ENCODE results near the gene TANGO2. TPM values are rescaled to one million over a fixed set of nuclear protein-coding genes. Genes with fewer than 3 reads are reported as not detected.

Gene TANGO2
- total RNA-seq, 1 experiment from 2014 or later: 14.6 TPM

DNA sequence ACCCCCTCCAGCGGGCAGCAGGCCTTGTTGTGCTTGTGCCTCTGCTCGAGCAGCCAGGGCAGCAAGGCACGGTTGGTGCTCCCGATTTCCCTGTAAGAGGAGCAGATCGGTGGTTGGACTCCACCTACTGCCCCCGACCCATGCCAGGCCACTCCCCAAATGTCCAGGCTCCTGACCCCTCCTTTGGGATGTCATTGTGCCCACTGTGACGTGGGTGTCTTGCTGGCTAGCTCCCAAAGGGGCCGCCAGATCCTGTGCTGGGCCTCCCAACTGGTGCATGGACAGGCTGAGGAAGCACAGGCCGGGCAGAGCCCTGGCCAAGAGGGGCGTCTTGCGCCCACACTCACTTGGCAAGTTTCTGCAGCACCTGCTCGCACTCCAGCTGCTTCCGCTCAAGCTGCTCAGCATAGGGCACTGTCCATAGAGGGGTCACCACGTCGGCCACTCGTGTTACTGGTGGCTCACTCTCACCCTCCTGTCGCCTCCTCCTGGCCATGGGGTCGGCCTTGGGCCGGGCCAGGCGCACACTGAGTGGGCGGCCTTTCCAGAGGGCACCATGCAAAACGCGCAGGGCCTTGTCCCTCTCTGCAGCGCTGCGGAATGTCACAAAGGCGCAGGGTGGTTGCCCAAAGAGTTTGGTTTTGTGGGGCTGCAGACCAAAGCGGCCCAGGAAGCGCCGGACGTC is 94.9 kb downstream of the TANGO2 start, which contains the start of gene RANBP1:
Gene RANBP1 (plus strand): TSS at position 414 of the 685 bp plus-strand sequence. CDS start 81 bp downstream, at position 495.
- H3K79me2 ChIP-seq (ENCODE audit: insufficient read depth, low read length): peaks cover 29% of the 10 kb centered on the region

More for the DNA sequence above, 94.9 kb downstream of the TANGO2 start, which contains the start of gene RANBP1:
- peaks cover 10% of the 10 kb centered on the region for H3K79me1 ChIP-seq (ENCODE audit: insufficient read depth, low read depth, low read length, poor library complexity, severe bottlenecking)
- no peak within 1 kb of the TSS for H2BK5ac ChIP-seq (ENCODE audit: insufficient read length, low read length)
- DNase-seq: no peak
- H3K9ac ChIP-seq (ENCODE audit: extremely low read depth, insufficient read length, low read length): peak within 1 kb of the TSS; percentile 82
- Mint-ChIP-seq H3K4me3 (peak within 1 kb of the TSS; percentile 85 to 91), H3K4me1 (peaks cover 12 to 14% of the 10 kb centered on the region in 2 experiments), H3K36me3 (ENCODE audit: insufficient read depth in 1 of 3, low read depth in 3 of 3) (peaks cover 34 to 60% (median 49%) of the 10 kb centered on the region in 3 experiments), H3K9me3 (no peaks in the 10 kb centered on the region), H3K27ac (peak within 1 kb of the TSS; percentile 1 to 85 (median 77); a peak in 5 of 7 replicates), H3K27me3 (ENCODE audit: low read depth) (no peaks in the 10 kb centered on the region; the same call in 1 of the 2 replicates)
- H3K23ac ChIP-seq (ENCODE audit: insufficient read length, low read depth, low read length): no peak within 1 kb of the TSS
- no peak within 1 kb of the TSS for H4K5ac ChIP-seq (ENCODE audit: insufficient read length, low read depth, low read length)
- TF ChIP-seq, protein P1, sequence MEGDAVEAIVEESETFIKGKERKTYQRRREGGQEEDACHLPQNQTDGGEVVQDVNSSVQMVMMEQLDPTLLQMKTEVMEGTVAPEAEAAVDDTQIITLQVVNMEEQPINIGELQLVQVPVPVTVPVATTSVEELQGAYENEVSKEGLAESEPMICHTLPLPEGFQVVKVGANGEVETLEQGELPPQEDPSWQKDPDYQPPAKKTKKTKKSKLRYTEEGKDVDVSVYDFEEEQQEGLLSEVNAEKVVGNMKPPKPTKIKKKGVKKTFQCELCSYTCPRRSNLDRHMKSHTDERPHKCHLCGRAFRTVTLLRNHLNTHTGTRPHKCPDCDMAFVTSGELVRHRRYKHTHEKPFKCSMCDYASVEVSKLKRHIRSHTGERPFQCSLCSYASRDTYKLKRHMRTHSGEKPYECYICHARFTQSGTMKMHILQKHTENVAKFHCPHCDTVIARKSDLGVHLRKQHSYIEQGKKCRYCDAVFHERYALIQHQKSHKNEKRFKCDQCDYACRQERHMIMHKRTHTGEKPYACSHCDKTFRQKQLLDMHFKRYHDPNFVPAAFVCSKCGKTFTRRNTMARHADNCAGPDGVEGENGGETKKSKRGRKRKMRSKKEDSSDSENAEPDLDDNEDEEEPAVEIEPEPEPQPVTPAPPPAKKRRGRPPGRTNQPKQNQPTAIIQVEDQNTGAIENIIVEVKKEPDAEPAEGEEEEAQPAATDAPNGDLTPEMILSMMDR (conservative IDR thresholded peaks at IDR 0.05): no peak
- no peak within 1 kb of the TSS for H2BK12ac ChIP-seq (ENCODE audit: insufficient read length, low read depth, low read length)
- no peak within 1 kb of the TSS for H3T11ph ChIP-seq (ENCODE audit: low read length)
- H3K4me1 ChIP-seq (ENCODE audit: insufficient read depth, low read length): no peaks in the 10 kb centered on the region
- no CpG with 5 or more reads among the region's 30 CpGs for WGBS (ENCODE audit: extremely low coverage, insufficient read length, low lambda C conversion rate)
- no peak within 1 kb of the TSS for H3K27ac ChIP-seq (ENCODE audit: insufficient read length, low read depth, low read length)
- H2BK15ac ChIP-seq (ENCODE audit: low read depth, low read length): peak within 1 kb of the TSS; percentile 37; the same call in 1 of the 2 replicates
- no peak within 1 kb of the TSS for H3K56ac ChIP-seq (ENCODE audit: insufficient read length, low read depth, low read length)
- H2AK5ac ChIP-seq (ENCODE audit: insufficient read length, low read length): no peak within 1 kb of the TSS
- H2BK20ac ChIP-seq (ENCODE audit: low read depth, low read length, poor library complexity, severe bottlenecking): no peak within 1 kb of the TSS
- 0 out of 2 replicates have a peak within 1 kb of the TSS, but pooled peaks have one; percentile 15 for H3K4ac ChIP-seq (ENCODE audit: low read depth, low read length)
- peak within 1 kb of the TSS; percentile 71 for H3K18ac ChIP-seq (ENCODE audit: insufficient read length, low read depth, low read length)
- no peaks in the 10 kb centered on the region for H3K27me3 ChIP-seq (ENCODE audit: insufficient read depth, low read length)
- H3K23me2 ChIP-seq (ENCODE audit: insufficient read length, low read depth, low read length, poor library complexity, severe bottlenecking): peaks cover 8% of the 10 kb centered on the region
- H2BK120ac ChIP-seq (ENCODE audit: low read depth, low read length, poor library complexity, severe bottlenecking): no peak within 1 kb of the TSS
- peak within 1 kb of the TSS; percentile 88; the same call in 1 of the 2 replicates for H3K14ac ChIP-seq (ENCODE audit: insufficient read depth, low read length)
- no peak within 1 kb of the TSS for H4K91ac ChIP-seq (ENCODE audit: insufficient read length, low read depth, low read length)
- no peak within 1 kb of the TSS for H4K8ac ChIP-seq (replicated peaks; ENCODE audit: insufficient read length, low read depth, low read length)
- no peaks in the 10 kb centered on the region for H3K9me3 ChIP-seq (ENCODE audit: control insufficient read depth, low read depth, low read length)
- H4K20me1 ChIP-seq (ENCODE audit: control insufficient read depth, insufficient read depth, insufficient read length): no peaks in the 10 kb centered on the region
- no peak within 1 kb of the TSS for H2AFZ ChIP-seq (ENCODE audit: low read length)
- H3K4me2 ChIP-seq (ENCODE audit: insufficient read depth, insufficient read length, low read length): peak within 1 kb of the TSS; percentile 66
